ENCODE measurements around the gene HSD17B8.

HSD17B8 gene

DNA sequence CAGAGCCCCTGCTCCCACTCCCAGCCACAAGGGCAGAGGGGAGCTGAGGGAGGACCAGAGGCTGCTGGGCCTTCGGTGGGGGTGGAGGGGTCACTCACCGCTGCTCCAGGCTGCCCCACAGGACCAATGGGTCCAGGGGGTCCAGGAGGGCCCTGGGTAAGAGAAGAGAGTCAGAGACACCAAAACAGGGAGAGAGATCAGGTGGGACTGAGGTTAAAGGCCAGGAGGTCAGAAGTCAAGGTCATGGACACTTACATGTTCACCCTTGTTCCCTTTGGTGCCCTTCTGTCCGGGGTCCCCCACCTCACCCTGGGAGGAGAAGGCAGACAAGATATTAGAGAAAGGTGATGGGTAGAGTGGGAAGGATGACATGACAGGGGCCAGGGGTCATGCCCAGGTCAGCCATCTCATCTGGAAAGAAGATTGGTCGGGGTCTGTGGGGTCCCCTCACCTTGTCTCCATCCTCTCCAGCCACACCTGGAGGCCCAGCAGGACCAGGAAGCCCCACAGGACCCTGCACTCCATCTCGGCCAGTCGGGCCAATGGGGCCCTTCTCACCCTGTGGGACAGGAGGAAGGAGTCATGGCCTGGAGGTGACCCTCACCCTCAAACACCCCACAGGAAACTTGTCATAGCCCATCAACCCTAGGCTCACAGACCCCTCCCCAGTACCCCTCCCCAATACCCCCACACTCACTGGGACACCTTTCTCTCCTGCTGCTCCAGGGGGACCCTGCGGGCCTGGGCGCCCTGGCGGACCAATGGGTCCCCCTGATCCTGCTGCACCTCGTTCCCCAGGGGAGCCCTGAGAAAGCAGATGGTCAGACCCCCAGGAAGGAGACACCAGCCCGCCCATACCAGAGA, 33.2 kb upstream of the HSD17B8 start:
- DNase-seq (ENCODE audit: low spot score), result no peak

DNA sequence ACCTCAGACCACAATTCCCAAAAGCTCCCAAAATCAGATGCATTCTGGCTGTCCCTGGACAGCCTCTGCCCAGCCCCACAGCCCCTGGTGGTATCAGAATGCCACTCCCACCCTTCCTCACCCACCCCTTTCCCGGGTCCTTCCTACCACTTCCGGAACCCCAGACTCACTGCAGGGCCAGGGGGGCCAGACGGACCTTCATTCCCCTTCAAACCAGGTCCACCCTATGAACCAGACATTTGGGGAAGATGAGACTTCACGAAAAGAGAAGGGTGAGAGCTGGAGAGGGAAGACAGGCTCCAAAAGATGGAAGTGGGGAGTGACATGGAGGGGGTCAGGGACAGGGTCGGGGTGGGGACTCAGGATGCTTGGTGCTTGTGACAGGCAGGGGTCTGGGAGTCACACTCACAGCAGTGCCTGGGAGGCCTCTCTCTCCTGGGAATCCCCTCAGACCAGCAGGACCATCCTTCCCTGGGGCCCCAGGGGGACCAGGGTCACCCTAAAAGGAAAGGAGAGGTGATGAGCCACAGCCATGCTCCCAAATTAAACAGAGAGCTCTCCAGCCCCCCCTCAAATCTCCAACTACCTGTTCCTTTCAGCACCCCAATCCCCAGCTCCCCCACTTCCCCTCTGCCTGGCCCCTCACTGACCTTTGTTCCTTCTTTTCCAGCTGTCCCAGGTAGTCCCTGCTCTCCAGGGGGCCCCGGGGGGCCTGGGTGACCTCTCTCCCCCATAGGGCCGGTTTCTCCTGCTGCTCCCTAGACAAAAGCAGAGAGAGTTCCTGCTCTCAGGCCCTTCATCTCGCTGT, 32.4 kb upstream of the HSD17B8 start:
- no peak for DNase-seq (ENCODE audit: low spot score)

DNA sequence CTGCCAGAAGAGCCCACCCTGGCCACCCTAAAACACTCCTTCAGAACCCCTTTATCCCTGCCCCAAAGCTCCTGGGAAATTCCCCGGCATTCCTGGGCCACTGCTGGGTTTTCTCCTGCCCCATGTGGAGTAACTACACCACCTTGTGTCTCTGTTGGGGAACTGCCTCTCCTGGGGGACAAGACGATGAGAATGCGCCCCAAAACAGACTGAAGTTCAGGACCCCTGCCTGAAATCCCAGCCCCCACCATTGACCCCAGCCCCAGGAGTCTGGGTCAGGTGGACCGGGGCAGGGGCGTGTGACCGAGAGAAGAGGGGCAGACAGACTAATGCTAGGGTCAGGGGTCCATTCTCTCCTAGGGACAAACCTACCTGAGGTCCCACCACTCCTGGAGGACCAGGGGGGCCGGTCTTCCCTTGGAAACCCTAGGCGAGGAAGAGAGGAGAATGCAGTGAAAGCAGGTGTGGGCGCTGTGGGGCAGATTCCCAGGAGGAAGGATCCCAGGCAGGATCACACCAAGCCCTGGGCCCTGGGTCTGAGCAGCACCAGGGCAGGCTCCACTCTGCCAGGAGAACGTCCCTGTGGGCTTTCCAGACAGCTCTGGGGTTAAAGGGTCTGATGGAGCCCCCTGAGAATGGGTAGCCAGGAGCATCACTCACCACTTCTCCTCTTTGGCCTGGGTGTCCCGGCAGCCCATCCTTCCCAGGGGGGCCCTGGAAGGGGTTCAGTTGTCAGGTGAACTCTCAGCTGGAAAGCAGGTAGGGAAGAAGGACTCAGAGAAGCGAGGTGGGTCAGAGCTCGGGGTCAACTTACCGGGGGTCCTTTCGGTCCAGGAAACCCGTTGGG, 31.5 kb upstream of the HSD17B8 start:
- peak; percentile 37 for DNase-seq (ENCODE audit: low spot score)

DNA sequence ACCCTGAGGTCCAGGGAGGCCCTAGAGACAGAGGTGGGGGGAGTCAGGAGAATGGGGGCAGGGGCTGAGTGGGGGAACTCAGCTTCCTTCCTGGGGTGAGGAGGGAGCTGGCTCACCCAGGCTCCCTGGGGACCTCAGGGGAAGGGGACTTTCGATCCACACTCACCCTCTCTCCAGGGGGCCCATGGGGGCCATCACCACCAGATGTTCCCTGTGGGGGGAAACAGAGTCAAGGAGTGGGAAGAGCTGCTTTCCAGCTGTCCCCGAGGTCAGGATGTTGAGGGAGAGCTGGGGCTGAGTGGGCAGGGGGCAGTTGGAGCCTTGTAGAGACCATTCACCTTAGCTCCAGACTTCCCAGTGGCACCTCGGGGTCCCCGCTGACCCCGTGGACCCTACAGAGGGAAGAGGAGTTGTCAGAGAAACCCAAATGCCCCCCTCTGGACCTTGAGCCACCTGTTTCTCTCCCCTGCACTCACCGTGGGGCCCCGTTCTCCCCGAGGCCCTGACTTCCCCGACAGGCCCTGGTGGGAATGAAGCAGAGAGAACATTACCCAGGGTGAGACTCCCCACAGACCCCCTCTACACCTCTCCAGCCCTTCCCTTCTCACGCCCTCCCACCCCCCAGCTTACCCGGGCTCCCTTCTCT, 30.8 kb upstream of the HSD17B8 start:
- DNase-seq (ENCODE audit: low spot score), result no peak

DNA sequence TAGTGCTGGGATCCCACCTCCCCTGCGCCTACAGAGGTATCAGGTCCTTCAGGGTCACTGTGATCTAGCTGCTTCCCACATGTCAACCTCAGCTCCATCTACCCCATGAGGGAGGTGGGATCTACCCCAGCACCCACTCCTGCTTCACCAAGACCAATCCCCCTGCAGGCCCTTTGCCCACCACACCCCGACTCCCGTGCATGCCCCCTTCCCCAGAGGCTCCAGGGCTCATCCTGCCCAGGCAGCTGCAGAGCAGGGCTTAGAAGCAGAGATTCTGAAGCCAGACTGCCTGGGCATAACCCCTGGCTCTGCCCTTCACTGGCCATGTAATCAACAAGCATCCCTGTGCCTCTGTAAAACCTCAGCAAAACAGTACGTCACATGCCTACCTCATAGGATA, 29.7 kb upstream of the HSD17B8 start:
- DNase-seq (ENCODE audit: low spot score), result no peak

DNA sequence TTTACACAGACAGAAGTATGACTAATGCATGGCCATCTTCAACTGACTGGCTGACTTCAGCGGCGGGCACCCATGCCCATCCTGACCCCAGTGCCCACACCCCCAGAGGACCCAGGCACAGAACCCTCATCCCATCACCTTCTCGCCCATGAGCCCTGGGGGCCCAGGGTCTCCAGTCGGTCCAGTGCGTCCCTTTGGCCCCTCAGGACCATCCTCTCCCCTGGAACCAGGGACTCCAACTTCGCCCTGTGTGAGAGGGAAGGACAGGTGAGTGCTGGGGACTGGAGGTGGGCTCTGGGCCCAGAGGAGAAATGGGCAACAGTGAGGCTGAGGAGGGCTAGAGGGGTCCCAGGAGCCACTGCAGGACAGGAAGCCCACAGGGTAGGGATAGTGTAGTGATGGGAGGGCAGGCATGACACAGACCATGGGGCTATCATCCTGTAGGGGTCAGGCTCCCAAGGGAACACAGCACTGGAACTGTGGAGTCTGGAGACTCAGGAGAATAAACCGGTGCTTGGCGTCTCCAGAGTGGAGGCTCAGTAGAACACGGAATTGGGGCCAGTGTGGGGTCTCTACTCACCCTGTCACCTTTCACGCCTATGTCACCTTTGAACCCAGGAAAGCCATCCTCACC, 28.9 kb upstream of the HSD17B8 start:
- DNase-seq (ENCODE audit: low spot score), result no peak

DNA sequence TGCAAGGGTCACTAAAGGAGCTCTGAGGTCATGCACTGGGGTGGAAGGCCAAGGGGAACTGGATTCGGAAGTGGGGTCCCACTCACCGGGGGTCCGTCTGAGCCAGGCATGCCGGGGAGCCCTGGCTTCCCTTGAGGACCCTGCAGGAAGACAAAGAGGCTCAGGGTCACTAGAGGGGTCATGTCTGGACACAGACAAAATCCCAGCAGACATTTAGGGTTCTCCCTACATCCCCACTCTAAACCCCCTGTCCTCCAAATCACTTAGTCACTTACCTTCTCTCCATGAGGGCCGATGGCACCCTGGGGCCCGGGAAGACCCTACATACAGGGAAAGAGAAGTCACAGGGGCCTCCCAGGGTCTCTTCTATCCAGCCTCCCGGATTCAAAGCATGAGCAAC, 27.5 kb upstream of the HSD17B8 start:
- DNase-seq (ENCODE audit: low spot score), result no peak

DNA sequence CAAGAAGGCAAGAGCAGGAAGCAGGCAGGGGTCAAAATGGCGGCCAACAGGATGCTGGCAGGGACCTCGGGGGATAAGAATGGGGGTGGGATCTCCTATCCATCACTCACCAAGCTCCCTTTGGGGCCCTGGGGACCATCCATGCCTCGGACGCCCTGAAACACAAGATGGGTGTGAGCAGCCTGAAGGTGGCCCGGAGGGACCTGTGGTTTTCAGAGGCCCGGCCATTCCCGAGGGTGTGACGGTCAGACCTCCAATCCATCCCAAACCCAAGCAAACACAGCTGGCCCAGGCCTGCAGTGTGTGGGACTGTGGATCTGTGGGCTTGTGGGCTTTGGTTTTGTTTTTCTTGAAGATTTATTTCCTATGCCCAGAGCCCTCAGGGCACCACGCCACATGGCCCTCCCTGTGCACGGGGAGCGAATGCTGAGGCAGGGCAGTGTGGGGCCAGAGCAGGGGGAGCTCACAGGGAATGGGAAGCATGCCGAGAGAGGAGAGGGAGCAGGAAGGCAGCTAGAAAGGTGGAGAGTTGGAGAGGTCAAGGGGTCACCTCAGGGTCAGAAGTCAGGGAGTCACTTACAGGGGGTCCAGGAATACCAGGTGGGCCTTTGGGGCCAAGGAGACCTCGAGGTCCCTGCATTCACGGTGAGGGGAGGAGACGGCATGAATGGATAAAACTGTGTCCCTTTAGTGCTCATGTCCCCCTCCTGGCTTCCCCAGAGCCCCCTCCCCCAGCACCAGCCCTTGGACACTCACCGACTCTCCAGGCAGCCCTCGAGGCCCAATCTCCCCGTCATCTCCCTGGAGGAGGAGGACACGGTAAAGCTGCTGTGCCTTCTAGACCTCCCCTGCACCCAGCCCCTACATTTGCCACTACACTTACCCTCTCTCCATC, 26.7 kb upstream of the HSD17B8 start:
- DNase-seq (ENCODE audit: low spot score), result no peak

DNA sequence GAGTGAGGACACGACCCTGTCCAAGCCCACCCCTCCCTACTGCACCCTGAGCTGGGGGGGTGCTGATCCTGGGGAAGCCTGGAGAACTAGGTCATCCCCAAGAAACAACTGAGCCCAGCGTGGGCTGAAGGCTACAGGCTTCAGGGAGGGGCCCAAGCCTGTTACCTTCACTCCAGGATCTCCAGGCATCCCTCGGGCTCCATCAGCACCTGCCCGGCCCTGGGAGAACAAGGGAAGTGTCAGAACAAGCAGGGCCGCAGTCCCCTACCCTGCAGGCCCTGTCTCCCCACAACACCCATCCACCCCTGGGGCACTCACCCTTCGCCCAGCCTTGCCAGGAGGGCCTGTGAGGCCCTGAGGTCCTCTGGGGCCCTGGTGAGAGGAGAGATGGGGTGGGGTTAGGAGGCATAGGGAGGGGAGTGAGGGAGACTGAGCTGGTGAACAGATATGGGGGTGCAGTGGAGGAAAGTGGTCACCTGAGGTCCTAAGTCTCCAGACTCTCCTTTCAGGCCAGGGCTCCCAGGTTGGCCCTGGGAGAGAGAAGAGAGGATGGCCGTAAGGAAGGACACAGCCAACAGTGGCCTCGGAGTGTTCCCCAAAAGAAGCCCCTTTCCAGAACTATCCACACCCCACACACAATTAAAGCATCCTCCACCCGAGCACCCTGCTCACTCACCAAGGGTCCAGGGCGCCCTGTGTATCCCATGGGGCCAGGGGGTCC, 25.5 kb upstream of the HSD17B8 start:
- DNase-seq (ENCODE audit: low spot score), result no peak

DNA sequence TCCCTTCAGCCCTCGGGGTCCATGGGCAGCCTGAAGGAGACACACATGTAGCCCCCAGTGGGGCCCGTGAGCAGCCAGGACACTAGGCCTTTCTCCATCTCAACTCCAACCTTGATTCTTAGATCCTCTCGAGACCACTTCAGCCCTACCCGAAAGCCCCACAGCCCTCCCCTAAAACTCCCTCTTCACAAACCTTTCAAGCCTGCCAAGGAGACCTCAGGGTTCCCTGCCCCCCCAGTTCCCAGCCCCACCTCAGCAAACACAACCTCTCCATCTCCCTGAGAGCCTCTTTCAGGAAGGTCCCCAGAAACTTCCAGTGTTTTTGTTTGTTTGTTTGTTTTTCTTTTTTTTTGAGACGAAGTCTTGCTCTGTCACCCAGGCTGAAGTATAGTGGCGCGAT, 23.3 kb upstream of the HSD17B8 start:
- no peak for DNase-seq (ENCODE audit: low spot score)

DNA sequence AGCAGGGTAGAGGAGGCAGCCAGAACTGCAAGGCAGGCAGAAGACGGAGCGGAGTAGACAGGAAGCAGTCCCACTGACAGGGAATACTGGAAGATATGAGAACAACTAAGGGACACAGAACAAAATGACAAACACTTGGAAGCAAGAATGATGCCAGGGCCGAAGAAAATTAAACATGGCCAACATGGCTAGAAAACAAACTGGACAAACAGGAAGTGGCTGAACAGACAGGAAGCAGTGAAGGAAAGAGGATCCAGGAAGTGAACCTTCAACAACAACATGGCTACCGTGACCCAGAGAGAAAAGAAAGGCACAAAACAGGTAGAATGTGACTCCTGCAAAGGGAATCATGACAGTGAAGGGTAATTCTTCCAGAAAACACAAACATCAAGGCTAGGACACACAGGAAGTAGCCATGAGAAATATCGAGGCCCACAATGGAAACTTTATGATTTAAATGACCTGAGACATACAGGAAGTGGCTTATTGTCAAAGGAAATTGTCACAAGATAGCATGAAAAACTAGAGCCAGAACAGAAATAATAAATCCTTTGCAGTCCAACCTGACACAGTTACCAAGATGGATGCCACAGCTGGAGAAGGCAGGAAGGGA, 21.3 kb upstream of the HSD17B8 start:
- DNase-seq (ENCODE audit: low spot score), result no peak

DNA sequence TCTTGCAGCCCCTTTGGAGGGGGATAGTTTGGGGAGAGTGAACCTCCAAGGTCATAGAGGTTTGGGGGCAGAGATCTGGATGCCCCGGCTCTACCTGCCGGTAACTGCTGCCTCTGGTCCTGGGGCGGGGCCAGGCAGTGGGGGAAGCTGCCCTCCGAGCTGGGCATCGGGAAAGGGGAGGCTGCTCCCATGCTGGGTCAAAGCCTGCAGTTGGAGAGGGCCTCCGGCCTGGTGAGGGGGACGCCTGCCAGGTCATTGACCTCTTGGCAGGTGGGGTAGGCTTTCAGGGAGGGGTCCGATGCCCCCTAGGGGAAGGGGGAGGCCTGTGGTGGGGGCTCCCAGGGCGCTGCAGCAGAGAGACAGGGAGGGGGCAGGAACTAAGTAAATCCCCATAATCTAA, 19.3 kb upstream of the HSD17B8 start:
- no peak for DNase-seq (ENCODE audit: low spot score)

DNA sequence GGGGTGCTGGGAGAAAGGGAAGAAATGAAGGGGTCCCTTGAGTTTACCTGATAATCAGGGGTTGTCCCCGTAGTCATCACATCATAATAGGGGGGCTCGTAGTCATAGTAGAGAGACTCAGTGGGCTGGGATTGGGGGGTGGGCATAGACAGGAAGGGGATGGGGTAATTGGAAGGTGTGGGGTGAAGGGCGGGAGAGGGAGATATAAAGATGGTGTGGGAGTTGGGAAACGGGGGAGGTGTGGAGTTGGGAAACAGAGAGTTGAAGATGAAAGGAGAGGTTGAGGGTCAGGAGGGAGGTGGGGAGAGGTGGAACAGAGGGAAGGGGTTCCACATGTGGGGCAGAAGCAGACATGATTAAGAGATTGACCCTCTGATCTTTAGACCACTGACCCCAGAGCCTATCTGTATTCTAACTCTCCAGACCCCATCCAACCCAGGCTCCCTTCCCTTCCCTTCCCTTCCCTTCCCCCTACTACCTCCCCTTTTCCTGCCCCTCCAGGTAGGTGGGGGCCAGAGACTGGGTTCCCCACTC, 18.7 kb upstream of the HSD17B8 start:
- no peak for DNase-seq (ENCODE audit: low spot score)

DNA sequence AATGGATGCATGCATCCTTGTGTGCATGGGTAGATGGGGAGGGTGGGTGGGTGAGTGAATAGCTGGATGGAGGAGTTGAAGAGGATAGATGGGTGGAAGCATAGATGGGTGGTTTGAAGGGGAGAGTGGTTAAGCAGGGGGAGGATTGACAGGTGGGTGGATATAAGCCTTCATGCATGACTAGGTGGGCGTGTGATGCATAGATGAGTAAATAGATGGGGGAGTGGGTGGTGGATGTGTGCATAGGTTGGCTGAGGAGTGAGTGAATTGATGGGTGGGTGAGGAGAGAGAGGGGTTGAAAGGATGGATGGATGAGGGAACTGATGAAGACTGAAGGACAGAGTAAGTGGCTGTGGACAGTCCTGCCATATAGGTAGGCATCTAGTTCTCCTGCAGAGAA, 16.6 kb upstream of the HSD17B8 start:
- no peak for DNase-seq (ENCODE audit: low spot score)

DNA sequence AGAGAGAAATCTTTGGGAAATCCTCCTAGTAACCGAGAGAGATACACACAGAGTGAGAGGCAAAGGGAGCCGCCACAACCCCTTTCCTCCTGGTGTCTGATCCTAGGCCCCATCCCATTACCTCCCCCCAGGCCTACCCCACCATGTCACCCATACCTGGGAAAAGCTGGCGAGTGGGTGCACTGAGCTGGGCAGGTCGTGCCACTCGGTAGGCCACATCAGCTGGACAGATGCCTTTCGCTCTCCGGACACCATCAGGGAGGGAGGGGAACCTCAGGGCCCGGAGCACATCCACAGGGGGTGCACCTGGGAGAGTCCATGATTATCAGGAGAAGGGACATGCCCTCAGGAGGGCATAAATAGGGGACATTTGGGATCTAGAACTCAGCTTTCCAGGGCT, 15.3 kb upstream of the HSD17B8 start:
- DNase-seq (ENCODE audit: low spot score), result no peak

DNA sequence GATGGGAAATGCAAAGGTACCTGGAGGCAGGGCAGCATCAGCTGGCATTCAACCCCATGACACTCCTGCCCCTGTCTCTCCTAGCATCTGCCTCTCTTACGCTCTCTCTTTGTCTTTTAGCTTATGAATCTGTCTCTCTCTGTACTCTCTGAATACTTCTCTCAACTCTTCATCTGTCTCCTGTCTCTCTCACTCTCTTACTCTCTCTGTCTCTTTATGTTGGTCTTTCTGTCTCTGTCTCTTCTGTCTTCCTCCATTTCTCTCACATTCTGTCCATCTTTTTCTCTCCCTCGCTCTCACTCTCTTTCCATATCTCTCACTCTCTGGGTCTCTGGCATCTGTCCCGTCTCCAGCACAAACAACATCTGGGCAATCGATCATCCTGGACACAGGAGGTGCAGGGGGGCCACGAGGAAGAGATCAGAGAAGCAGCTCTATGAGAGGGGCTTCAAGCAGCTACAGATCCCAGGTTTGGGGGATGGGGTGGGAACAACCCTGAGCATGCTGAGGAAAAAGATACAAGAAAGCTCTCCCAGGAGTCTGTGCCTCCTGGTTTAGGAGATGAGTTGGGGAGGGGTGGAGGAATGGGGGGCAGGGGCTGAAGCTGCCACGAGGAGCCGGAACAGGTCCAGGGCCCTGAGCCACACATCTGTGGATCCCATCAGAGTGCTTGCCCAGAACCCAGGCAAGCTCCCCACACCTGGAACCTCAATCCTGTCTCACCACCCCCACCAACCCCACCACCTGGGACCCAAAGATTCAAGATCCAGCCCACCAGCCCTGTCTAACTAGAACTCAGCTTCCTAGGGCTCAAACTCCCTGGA, 14.6 kb upstream of the HSD17B8 start:
- DNase-seq (ENCODE audit: low spot score), result no peak

DNA sequence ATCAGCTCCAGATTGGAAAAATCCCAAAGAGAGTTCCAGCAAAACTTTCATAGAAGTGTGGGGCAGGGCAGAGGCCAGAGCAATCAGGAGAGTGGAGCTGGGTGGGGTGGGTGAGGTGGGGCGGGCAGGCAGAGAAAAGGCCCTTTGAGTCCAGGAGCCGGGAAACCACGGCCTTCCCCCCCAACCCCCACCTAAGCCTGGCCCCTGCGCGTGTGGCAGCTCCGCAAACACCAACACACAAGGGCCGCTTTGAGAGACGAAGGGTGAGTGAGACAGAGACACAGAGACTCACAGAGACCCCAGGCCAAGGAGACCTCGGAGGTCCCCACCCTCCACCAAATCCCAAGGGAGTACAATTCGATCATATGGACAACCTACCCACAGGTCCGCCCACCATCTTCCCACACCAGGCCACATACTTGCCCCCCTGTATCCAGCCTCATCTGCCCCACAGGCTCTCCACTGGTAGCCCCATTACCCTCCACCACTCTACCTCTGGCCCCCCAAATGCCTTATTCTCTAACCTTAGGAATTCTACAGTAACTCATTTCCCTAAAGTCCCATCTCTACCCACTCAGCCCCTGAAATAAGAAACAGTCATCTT, 13.8 kb upstream of the HSD17B8 start:
- no peak for DNase-seq (ENCODE audit: low spot score)

All from hematopoietic multipotent progenitor cell treated with erythropoietin and hydrocortisone succinate and interleukin-3 and kit ligand, for 17 days (in vitro differentiated cells).